Measurements from ENCODE around the gene GAK.

The GAK gene

GRCh38 chr4:889516-889915, 42.6 kb downstream of the GAK start:
- Histone ChIP-seq H3K27me3 (replicated peaks) (no peaks in the 10 kb centered on the region), H3K36me3 (replicated peaks) (peaks cover 29% of the 10 kb centered on the region), H3K27ac (no peak overlapping the region), H3K4me3 (ENCODE audit: low read depth, low read length) (no peak overlapping the region)
- no peak for TF ChIP-seq CTCF (IDR thresholded peaks at IDR 0.05; ENCODE audit: low read depth, low read length, missing control alignments)
- DNase-seq, result no peak
- in situ Hi-C loops (cut with HindIII; ENCODE audit: low pct_ligation_motif_present, low sequenced_read_pairs), result no loop called here

- no peak for DNase-seq
- Histone ChIP-seq H3K36me3 (replicated peaks) (peaks cover 30% of the 10 kb centered on the region), H3K4me3 (ENCODE audit: low read depth, low read length) (no peak overlapping the region), H3K27ac (no peak overlapping the region), H3K27me3 (replicated peaks) (no peaks in the 10 kb centered on the region)
- in situ Hi-C loops (cut with HindIII; ENCODE audit: low pct_ligation_motif_present, low sequenced_read_pairs), result no loop called here
- TF ChIP-seq CTCF (IDR thresholded peaks at IDR 0.05; ENCODE audit: low read depth, low read length, missing control alignments), result no peak
Measured at GRCh38 chr4:888029-888428, 44.1 kb downstream of the GAK start.

GRCh38 chr4:887034-887763, 44.9 kb downstream of the GAK start:
- in situ Hi-C loops (cut with HindIII; ENCODE audit: low pct_ligation_motif_present, low sequenced_read_pairs), result no loop called here
- no peak for TF ChIP-seq CTCF (IDR thresholded peaks at IDR 0.05; ENCODE audit: low read depth, low read length, missing control alignments)
- H3K36me3 ChIP-seq (replicated peaks), result peaks cover 33% of the 10 kb centered on the region
- H3K27me3 ChIP-seq (replicated peaks), result no peaks in the 10 kb centered on the region
- no peak for DNase-seq
- H3K4me3 ChIP-seq (ENCODE audit: low read depth, low read length), result no peak overlapping the region
- H3K27ac ChIP-seq, result no peak overlapping the region

- H3K36me3 ChIP-seq (replicated peaks), result peaks cover 41% of the 10 kb centered on the region
- H3K4me3 ChIP-seq (ENCODE audit: low read depth, low read length), result no peak overlapping the region
- no peak for DNase-seq
- in situ Hi-C loops (cut with HindIII; ENCODE audit: low pct_ligation_motif_present, low sequenced_read_pairs), result no loop called here
- no peak for TF ChIP-seq CTCF (IDR thresholded peaks at IDR 0.05; ENCODE audit: low read depth, low read length, missing control alignments)
- H3K27ac ChIP-seq, result no peak overlapping the region
- no peaks in the 10 kb centered on the region for H3K27me3 ChIP-seq (replicated peaks)
Measured at GRCh38 chr4:886244-886643, 45.9 kb downstream of the GAK start.

- DNase-seq, result no peak
- Histone ChIP-seq H3K27ac (no peak overlapping the region), H3K27me3 (replicated peaks) (no peaks in the 10 kb centered on the region), H3K36me3 (replicated peaks) (peaks cover 43% of the 10 kb centered on the region), H3K4me3 (ENCODE audit: low read depth, low read length) (no peak overlapping the region)
- no peak for TF ChIP-seq CTCF (IDR thresholded peaks at IDR 0.05; ENCODE audit: low read depth, low read length, missing control alignments)
- in situ Hi-C loops (cut with HindIII; ENCODE audit: low pct_ligation_motif_present, low sequenced_read_pairs), result no loop called here
Measured at GRCh38 chr4:885353-885752, 46.8 kb downstream of the GAK start.

- in situ Hi-C loops (cut with HindIII; ENCODE audit: low pct_ligation_motif_present, low sequenced_read_pairs), result no loop called here
- Histone ChIP-seq H3K4me3 (ENCODE audit: low read depth, low read length) (no peak overlapping the region), H3K27me3 (replicated peaks) (no peaks in the 10 kb centered on the region), H3K36me3 (replicated peaks) (peaks cover 44% of the 10 kb centered on the region), H3K27ac (no peak overlapping the region)
- no peak for TF ChIP-seq CTCF (IDR thresholded peaks at IDR 0.05; ENCODE audit: low read depth, low read length, missing control alignments)
- DNase-seq, result no peak
Measured at GRCh38 chr4:884896-885295, 47.2 kb downstream of the GAK start.

Measured in brain microvascular endothelial cell (primary cell).